Activated B cell treated with CpG ODN at 0.5 μM for 24 hours (primary cell): ENCODE data around the gene SMIM24. TPM values are rescaled to one million over a fixed set of nuclear protein-coding genes. Genes with fewer than 3 reads are reported as not detected.

Source experiments
- ATAC-seq: fragments of 200-7000 bp; cut with Tn5 transposase; one replicate; pipeline ENCODE4 v1.10.0; 2021; ENCODE audit warnings: low read depth, mild to moderate bottlenecking, moderate library complexity
- CTCF ChIA-PET: fragments of 350-600 bp; sonication (Branson Sonifier 250); formaldehyde crosslinking; loops from one replicate; lab custom pipeline; 2021; ENCODE audit warnings: antibody characterized with exemption; lab: Charles Lee
- POLR2A ChIA-PET: fragments of 350-600 bp; sonication (Branson Sonifier 250); formaldehyde crosslinking; loops from one replicate; lab custom pipeline; 2021; ENCODE audit warnings: antibody characterized with exemption; lab: Charles Lee
- DNase-seq: peaks from one replicate; pipeline ENCODE4 v3.0.0; 2022
- H3K27ac Mint-ChIP-seq: one replicate; pipeline ENCODE4 v1.8.0; 2020; ENCODE audit warnings: mixed read lengths
- H3K27me3 Mint-ChIP-seq: one replicate; pipeline ENCODE4 v1.8.0; 2021; ENCODE audit warnings: mixed read lengths
- H3K36me3 Mint-ChIP-seq: one replicate; pipeline ENCODE4 v1.8.0; 2021; ENCODE audit warnings: low read depth, mixed read lengths
- H3K4me1 Mint-ChIP-seq: one replicate; pipeline ENCODE4 v1.8.0; 2021; ENCODE audit warnings: mixed read lengths
- H3K4me3 Mint-ChIP-seq: one replicate; pipeline ENCODE4 v1.8.0; 2020; ENCODE audit warnings: mild to moderate bottlenecking, mixed read lengths
- H3K9me3 Mint-ChIP-seq: one replicate; pipeline ENCODE4 v1.8.0; 2020; ENCODE audit warnings: mixed read lengths
- intact Hi-C: fragments of 100-400 bp; cut with micrococcal nuclease; formaldehyde crosslinking; loops from one replicate; pipeline ENCODE4 v1.15.1; 2024
- total RNA-seq: library from RNA; stranded (reverse); gene quantifications from 2 replicates; pipeline ENCODE4 v1.2.3, GENCODE V29; 2022
- TF ChIP-seq, protein P1 (sequence below): fragments of 200-600 bp; IDR thresholded peaks from one replicate; pipeline ENCODE4 v1.8.0; 2022; ENCODE audit warnings: antibody characterized with exemption, mild to moderate bottlenecking

Gene SMIM24
- total RNA-seq, 1 donor from 2014 or later = not detected

DNA sequence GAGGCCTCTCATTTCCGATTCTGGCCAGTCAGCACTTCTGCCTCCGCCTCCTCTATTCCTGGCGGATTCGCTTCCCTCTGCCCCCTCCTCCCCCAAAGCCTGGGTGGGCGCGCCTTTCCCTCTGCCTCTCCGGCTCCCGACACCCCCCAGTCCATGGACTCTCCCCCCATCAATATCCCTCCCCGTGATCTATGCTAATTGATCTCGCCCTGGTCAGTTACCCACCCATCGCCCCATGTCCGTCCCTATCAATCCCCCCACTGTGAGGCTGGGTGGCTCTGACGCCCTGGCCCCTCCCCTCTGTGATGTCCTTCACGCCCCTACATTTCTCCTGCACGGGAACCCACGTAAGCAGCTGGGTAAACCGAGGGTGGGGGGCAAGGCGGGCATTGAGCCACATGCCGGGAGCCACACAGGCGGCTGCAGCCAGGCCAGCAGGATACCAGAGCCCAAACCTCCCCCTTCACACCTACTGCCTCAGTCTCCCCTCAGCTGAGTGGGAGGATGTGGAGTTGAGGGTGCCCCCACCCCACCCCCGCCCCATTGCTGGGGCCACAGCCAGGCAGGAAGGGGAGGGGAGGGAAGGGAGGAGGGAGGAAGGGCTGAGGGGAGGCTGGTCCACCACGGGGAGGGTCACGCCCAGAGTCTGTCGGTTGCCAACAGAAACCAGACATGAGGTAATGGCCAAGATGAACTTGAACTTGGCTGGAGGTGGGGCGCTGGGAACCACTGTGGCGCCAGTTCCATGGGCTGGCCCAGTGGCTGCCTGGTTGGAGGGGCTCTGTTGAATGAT lies 21.0 kb downstream of the SMIM24 start:
- H3K27ac Mint-ChIP-seq = no peak overlapping the region

DNA sequence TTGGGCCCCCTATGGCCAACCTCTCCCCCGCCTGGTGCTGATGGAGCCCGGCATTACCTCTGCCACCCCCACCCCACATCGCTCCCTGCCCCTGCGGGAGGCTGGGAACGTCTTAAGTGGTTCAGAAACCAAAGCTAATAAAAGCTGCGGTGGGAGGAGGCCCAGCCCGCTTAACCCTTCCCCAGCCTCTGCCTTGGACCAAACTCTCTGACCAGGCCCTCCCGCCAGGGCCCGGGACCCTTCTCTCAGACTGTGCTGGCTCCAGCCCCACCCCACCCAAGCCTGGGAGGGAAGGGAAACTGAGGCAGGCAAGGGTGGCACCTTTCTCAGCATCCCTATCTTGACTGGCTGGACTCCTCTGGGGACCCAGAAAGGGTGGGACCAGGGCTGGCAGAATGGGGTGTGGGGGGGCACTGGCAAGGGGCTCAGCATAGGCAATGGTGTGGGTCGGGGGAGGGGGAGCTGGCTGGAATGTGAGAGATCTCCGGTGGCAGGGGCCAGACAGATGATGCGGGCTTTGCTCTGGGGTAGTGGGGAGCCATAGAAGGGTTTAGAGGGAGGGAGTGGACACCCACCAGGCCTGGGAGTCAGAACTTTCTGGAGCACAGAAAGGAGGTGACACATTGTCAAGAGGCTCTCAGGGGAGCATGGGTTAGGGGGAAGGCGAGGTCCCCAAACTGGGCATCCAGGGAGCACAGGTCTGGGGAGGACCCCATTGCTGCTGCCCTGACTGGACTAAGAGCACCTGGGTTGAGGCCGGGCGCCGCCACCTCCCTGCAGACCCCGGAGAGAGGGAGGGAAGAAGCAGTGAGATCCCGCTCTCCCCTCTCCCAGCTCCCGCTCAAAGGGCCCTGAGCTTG lies 21.9 kb downstream of the SMIM24 start:
- H3K36me3 Mint-ChIP-seq = peaks cover 12% of the 10 kb centered on the region
- POLR2A ChIA-PET = no interaction called here
- no peak overlapping the region for H3K27ac Mint-ChIP-seq
- TF ChIP-seq, protein P1, sequence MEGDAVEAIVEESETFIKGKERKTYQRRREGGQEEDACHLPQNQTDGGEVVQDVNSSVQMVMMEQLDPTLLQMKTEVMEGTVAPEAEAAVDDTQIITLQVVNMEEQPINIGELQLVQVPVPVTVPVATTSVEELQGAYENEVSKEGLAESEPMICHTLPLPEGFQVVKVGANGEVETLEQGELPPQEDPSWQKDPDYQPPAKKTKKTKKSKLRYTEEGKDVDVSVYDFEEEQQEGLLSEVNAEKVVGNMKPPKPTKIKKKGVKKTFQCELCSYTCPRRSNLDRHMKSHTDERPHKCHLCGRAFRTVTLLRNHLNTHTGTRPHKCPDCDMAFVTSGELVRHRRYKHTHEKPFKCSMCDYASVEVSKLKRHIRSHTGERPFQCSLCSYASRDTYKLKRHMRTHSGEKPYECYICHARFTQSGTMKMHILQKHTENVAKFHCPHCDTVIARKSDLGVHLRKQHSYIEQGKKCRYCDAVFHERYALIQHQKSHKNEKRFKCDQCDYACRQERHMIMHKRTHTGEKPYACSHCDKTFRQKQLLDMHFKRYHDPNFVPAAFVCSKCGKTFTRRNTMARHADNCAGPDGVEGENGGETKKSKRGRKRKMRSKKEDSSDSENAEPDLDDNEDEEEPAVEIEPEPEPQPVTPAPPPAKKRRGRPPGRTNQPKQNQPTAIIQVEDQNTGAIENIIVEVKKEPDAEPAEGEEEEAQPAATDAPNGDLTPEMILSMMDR = no peak
- peaks cover 4% of the 10 kb centered on the region for H3K4me1 Mint-ChIP-seq
- intact Hi-C loops = no loop called here
- H3K27me3 Mint-ChIP-seq = no peaks in the 10 kb centered on the region
- H3K4me3 Mint-ChIP-seq = no peak overlapping the region
- ATAC-seq = no peak
- DNase-seq = no peak
- no peaks in the 10 kb centered on the region for H3K9me3 Mint-ChIP-seq
- CTCF ChIA-PET = no interaction called here

More for the DNA sequence above, 21.0 kb downstream of the SMIM24 start:
- H3K4me3 Mint-ChIP-seq = no peak overlapping the region
- H3K36me3 Mint-ChIP-seq = peaks cover 10% of the 10 kb centered on the region
- ChIA-PET CTCF (no interaction called here), POLR2A (no interaction called here)
- DNase-seq = no peak
- no peaks in the 10 kb centered on the region for H3K9me3 Mint-ChIP-seq
- H3K27me3 Mint-ChIP-seq = no peaks in the 10 kb centered on the region
- no peak for ATAC-seq
- TF ChIP-seq, protein P1 = no peak
- intact Hi-C loops = no loop called here
- H3K4me1 Mint-ChIP-seq = peaks cover 4% of the 10 kb centered on the region

DNA sequence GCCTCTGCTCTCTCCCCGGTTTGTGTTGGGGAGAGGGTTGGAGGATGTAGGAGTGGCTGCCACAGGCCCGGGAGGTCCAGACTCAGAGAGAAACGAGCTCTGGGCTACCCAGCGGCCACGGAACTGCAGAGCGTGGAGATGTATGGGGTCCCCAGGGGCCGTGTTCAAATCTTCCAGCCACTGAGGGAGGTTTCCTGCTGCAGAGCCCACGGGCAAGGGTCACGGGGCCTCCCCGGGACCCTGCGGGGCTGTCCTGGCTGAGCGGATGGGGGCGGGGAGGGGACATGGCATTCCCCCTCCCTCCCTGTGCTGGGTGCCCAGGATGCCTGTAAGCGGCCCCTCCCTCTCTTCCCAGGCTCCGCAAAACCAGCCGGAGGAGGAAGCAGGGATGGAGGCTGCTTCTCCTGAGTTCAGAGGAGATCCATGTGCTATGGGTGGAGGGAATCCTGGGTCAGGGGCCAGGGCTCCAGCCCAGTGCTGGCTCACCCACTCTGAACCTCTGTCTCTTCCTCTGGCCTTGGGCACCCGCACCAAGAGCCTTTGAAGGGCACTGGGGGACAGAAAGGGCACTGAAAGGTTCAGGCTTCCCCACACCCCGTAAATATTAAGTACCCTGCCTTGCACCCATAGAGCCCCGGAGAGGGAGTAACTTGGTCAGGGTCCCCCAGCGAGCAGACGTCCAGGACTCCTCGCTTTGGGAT lies 22.6 kb downstream of the SMIM24 start:
- peaks cover 4% of the 10 kb centered on the region for H3K4me1 Mint-ChIP-seq
- DNase-seq (no peak), ATAC-seq (no peak)
- no peak overlapping the region for H3K4me3 Mint-ChIP-seq
- ChIA-PET CTCF (no interaction called here), POLR2A (no interaction called here)
- TF ChIP-seq, protein P1 = no peak
- H3K9me3 Mint-ChIP-seq = no peaks in the 10 kb centered on the region
- H3K27me3 Mint-ChIP-seq = no peaks in the 10 kb centered on the region
- H3K27ac Mint-ChIP-seq = no peak overlapping the region
- H3K36me3 Mint-ChIP-seq = peaks cover 16% of the 10 kb centered on the region
- intact Hi-C loops = no loop called here

DNA sequence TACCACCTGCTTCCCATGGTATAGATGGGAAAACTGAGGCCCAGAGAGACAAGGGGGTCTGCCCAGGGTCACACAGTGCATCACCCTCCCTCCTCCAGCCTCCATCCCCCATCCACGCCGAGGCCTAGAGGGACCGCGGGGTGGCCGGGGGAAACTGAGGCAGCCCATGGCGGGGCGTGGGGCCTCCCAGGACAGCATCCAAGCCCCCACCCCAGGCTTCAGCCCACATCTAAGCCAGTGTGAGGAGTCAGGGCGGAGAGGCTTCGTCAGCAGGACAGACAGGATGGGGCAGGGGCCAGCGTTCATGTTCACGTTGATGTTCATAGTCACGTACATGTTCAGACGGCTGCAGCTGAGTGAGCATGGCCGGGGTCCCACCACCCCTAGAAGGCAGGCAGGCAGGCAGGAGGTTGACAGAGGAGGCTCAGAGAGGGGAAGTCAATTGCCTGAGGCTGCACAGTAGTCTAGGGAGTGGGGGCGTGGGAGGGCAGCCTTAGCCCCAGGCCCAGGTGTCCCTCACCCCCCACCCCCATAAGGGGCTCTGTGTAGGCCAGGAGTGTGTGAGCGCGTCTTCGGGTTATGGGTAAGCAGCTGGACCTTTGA lies 23.3 kb downstream of the SMIM24 start:
- H3K9me3 Mint-ChIP-seq = no peaks in the 10 kb centered on the region
- no peak overlapping the region for H3K4me3 Mint-ChIP-seq
- POLR2A ChIA-PET = no interaction called here
- peaks cover 4% of the 10 kb centered on the region for H3K4me1 Mint-ChIP-seq
- ATAC-seq = no peak
- TF ChIP-seq, protein P1 = no peak
- DNase-seq = no peak
- H3K36me3 Mint-ChIP-seq = peaks cover 20% of the 10 kb centered on the region
- no peak overlapping the region for H3K27ac Mint-ChIP-seq
- intact Hi-C loops = no loop called here
- CTCF ChIA-PET = no interaction called here
- H3K27me3 Mint-ChIP-seq = no peaks in the 10 kb centered on the region
